KOPT-K1 (cell line): ENCODE measurements around the gene ATP6V1G2.
"Not testable (repeated sequence)": the region's sequence is repeated elsewhere in the genome, so short reads cannot be mapped to it uniquely, and the experiment has no call there.

Source experiments
- H3K27ac ChIP-seq: fragments of 200-600 bp; sonication (generic); 2 replicates; pipeline ENCODE4 v1.5.1; 2016; ENCODE audit warnings: antibody characterized with exemption, mild to moderate bottlenecking, low read depth, low read length; ENCODE audit not compliant: poor library complexity, severe bottlenecking
- H3K36me3 ChIP-seq: fragments of 200-600 bp; sonication (generic); 2 replicates; pipeline ENCODE4 v1.5.1; 2017; ENCODE audit warnings: antibody characterized with exemption, mild to moderate bottlenecking, low read length, moderate library complexity; ENCODE audit not compliant: insufficient read depth
- H3K9me3 ChIP-seq: fragments of 200-600 bp; sonication (generic); 2 replicates; pipeline ENCODE4 v1.5.1; 2017; ENCODE audit warnings: antibody characterized with exemption, low read length, mild to moderate bottlenecking; ENCODE audit not compliant: insufficient read depth, poor library complexity, severe bottlenecking

Gene ATP6V1G2

GRCh38 chr6:31531162-31531561 is 15.2 kb downstream of the ATP6V1G2 start:
- H3K36me3 ChIP-seq = peaks cover 79% of the 10 kb centered on the region
- H3K27ac ChIP-seq = no peak overlapping the region

GRCh38 chr6:31530659-31531058 is 15.7 kb downstream of the ATP6V1G2 start:
- H3K36me3 ChIP-seq = peaks cover 74% of the 10 kb centered on the region
- no peaks in the 10 kb centered on the region for H3K9me3 ChIP-seq
- H3K27ac ChIP-seq = no peak overlapping the region

More at GRCh38 chr6:31531162-31531561, 15.2 kb downstream of the ATP6V1G2 start:
- no peaks in the 10 kb centered on the region for H3K9me3 ChIP-seq

GRCh38 chr6:31529329-31530150 is 16.9 kb downstream of the ATP6V1G2 start:
- Histone ChIP-seq H3K27ac (no peak overlapping the region), H3K36me3 (peaks cover 63% of the 10 kb centered on the region), H3K9me3 (no peaks in the 10 kb centered on the region)

- Histone ChIP-seq H3K9me3 (no peaks in the 10 kb centered on the region), H3K36me3 (peaks cover 57% of the 10 kb centered on the region), H3K27ac (no peak within 1 kb of the TSS)
Observed at GRCh38 chr6:31528821-31529328, 17.5 kb downstream of the ATP6V1G2 start, which contains the start of gene MCCD1. Gene MCCD1 (plus strand): TSS chr6:31528962. CDS start chr6:31529015, 53 bp downstream.

DNA sequence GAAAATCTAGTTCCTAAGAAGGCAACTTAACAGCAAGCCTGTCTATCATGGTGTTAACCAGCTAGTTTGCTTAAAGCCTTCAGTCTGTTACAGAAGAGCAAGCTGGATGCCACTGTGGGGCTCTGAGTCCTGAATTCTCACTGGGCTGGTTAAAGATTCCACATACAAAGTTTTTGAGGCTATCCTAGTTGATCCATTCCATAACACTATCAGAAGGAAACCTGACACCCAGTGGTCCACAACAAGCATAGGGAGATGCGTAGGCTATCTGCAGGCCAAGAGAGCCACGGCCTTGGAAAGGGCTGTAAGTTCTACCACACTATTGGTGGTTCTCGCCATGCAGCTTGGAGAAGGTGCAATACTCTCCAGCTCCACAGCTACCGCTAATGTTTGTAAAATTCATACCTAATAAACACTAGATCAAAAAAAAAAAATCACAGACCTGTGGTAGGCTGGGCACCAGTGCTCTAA is 18.1 kb downstream of the ATP6V1G2 start:
- Histone ChIP-seq H3K9me3 (no peaks in the 10 kb centered on the region), H3K36me3 (peaks cover 51% of the 10 kb centered on the region), H3K27ac (no peak overlapping the region)

DNA sequence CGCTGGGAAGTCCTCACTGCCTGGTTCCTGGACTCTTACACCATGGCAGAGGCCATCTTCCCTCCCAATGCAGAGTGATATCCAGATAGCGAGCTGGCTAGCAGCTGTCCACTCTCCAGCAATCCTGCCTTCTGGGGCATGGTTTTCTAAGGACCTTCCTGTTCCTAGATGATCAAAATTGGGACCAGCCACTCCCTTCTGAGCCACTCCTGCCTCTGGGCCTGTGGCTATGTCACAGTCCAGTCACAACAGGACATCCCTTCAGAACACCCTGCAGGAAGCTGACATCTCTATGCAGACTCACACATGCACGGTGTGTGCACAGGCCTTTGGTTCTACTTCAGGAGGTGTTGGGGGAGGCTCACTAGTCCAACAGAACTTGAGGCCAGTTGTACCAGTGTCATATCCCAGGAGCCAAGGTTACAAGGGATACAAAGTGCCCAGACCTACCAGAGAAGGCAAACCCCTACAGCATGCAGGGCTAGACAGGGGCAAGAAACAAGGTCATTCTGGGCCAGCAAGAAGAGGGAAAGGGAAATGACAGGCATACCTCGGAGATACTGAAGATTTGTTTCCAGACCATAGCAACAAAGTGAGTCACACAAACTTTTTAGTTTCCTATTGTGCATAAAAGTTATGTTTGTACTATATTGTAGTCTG is 20.3 kb downstream of the ATP6V1G2 start:
- peaks cover 28% of the 10 kb centered on the region for H3K36me3 ChIP-seq
- H3K9me3 ChIP-seq = no peaks in the 10 kb centered on the region
- no peak overlapping the region for H3K27ac ChIP-seq

GRCh38 chr6:31525553-31525931 is 20.9 kb downstream of the ATP6V1G2 start:
- Histone ChIP-seq H3K9me3 (no peaks in the 10 kb centered on the region), H3K36me3 (peaks cover 23% of the 10 kb centered on the region), H3K27ac (no peak overlapping the region)

DNA sequence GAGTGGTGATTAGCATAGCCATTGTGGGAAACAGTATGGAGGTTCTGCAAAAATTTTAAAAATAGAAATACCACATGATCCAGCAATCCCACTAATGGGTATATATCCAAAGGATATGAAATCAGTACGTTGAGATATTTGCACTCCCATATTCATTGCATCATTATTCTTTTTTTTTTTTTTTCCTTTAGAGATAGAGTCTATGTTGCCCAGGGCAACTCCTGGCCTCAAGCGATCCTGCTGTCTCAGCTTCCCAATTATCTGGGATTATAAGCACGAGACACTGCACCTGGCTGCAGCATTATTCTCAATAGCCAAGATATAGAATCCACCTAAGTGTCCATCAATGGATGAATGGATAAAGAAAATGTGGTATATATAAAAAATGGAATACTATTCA is 24.6 kb downstream of the ATP6V1G2 start:
- H3K27ac ChIP-seq = no peak overlapping the region
- no peaks in the 10 kb centered on the region for H3K9me3 ChIP-seq
- H3K36me3 ChIP-seq = no peaks in the 10 kb centered on the region

DNA sequence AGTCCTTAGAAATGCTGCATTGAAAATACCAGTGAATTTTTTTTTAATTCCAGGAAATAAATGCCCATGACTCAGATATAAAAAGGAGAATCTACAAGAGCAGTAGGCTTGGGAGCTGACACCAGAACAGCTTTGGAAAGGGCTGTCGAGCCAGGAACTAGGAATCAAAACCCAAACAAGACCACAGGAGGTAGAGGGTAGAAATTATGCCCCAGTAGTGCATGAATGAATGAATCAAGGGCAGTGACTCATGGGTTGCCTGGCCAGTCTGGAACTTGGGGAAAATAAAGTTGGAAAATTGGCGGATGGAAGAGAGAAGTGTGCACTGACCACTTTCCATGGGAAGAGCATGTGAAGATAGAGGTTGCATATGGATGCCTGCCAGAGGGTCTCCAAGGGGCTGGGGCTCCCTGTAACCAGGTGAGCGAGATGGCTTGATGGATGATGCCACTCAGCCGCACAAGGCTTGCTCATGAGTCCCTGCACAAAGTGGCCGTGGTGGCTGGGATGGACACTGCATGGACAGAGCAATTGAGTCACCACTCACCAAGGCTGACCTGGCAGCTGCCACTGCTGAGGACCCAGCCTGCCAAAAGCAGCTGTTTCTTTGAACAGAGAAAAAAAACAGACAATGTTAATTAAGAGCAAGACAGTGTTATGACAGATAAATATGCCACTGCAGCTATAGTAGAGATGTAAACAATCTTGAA is 32.8 kb downstream of the ATP6V1G2 start:
- Histone ChIP-seq H3K27ac (no peak overlapping the region), H3K9me3 (no peaks in the 10 kb centered on the region), H3K36me3 (peaks cover 34% of the 10 kb centered on the region)

DNA sequence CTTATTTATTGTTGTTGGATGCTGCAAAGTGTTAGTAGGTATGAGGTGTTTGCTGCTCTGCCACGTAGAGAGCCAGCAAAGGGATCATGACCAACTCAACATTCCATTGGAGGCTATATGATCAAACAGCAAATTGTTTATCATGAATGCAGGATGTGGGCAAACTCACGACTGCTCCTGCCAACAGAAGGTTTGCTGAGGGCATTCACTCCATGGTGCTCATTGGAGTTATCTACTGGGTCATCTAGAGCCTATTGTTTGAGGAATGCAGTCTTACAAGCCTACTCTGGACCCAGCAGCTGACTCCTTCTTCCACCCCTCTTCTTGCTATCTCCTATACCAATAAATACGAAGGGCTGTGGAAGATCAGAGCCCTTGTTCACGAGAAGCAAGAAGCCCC is 36.4 kb downstream of the ATP6V1G2 start:
- no peak overlapping the region for H3K27ac ChIP-seq
- no peaks in the 10 kb centered on the region for H3K9me3 ChIP-seq
- peaks cover 70% of the 10 kb centered on the region for H3K36me3 ChIP-seq

GRCh38 chr6:31509036-31509435 is 37.4 kb downstream of the ATP6V1G2 start:
- H3K36me3 ChIP-seq = peaks cover 70% of the 10 kb centered on the region
- not testable (repeated sequence) for H3K27ac ChIP-seq, H3K9me3 ChIP-seq

DNA sequence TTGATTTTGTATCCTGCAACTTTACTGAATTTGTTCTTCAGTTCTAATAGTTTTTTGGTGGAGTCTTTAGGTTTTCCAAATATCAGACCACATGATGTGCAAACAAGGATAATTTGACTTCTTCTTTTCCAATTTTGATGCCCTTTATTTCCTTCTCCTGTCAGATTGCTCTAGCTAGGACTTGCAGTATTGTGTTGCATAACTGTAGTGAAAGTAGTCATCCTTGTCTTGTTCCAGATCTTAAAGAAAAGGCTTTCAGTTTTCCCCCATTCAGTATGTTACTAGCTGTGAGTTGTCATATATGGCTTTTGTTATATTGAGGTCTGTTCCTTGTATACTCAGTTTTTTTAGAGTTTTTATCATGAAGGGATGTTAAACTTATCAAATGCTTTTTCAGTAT is 43.8 kb downstream of the ATP6V1G2 start:
- H3K36me3 ChIP-seq = peaks cover 31% of the 10 kb centered on the region
- H3K27ac ChIP-seq = no peak overlapping the region

GRCh38 chr6:31499648-31500047 is 46.8 kb downstream of the ATP6V1G2 start:
- not testable (repeated sequence) for H3K9me3 ChIP-seq, H3K36me3 ChIP-seq, H3K27ac ChIP-seq

More for the DNA sequence above, 43.8 kb downstream of the ATP6V1G2 start:
- no peaks in the 10 kb centered on the region for H3K9me3 ChIP-seq

GRCh38 chr6:31498748-31499147 is 47.7 kb downstream of the ATP6V1G2 start:
- Histone ChIP-seq H3K27ac (no peak overlapping the region), H3K36me3 (0 out of 2 replicates have a peak, but pooled peaks cover 6% of the 10 kb centered on the region), H3K9me3 (no peaks in the 10 kb centered on the region)
